Left forelimb (tissue), 1 donor: Measurements from ENCODE around the gene ERO1B.
"Not testable (repeated sequence)": the region's sequence is repeated elsewhere in the genome, so short reads cannot be mapped to it uniquely, and the experiment has no call there.

Experiments used
- DNase-seq: peaks from one replicate; pipeline ENCODE4 v3.0.0-alpha.2; 2018; ENCODE audit warnings: low spot score

Gene ERO1B, protein sequence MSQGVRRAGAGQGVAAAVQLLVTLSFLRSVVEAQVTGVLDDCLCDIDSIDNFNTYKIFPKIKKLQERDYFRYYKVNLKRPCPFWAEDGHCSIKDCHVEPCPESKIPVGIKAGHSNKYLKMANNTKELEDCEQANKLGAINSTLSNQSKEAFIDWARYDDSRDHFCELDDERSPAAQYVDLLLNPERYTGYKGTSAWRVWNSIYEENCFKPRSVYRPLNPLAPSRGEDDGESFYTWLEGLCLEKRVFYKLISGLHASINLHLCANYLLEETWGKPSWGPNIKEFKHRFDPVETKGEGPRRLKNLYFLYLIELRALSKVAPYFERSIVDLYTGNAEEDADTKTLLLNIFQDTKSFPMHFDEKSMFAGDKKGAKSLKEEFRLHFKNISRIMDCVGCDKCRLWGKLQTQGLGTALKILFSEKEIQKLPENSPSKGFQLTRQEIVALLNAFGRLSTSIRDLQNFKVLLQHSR

DNA sequence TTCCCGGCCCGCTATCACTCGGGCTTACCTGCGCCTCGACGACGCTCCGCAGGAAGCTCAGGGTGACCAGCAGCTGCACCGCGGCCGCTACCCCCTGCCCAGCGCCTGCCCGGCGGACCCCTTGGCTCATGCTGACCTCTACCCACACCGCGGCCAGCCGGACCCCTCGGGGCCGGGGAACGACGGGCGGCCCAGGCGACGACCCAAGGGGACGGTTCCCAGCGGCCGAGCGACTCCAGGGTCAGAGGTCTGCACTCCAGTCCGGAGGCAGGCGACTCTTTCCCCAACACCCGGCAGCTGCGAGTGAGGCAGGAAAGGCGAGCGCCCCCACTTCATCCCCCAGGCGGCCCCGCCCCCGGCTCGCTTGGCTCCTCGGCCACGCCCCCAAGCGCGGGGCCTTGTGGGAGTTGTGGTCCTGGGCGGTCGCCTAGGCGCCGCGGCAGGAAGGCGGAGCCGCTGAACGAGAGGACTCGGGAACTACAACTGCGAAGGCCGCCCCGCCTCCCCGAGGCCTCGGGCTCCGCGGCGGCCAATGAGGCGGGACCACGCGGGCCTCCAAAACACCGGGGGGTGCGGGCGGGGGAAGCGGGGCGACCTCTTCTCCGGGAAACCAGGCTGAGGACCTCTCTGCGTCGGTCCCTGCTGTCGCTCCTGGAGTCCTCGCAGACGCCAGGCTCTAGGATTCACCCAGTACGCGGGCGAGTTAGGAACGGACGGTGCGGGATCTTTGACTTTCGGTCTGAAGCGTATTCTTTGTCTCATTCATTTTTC, at the start of gene ERO1B:
Gene ERO1B, minus strand, starts transcription at position 305 of the 771 bp plus-strand sequence. Its CDS starts 175 bp downstream, at position 130.
- peak; percentile 97 for DNase-seq

DNA sequence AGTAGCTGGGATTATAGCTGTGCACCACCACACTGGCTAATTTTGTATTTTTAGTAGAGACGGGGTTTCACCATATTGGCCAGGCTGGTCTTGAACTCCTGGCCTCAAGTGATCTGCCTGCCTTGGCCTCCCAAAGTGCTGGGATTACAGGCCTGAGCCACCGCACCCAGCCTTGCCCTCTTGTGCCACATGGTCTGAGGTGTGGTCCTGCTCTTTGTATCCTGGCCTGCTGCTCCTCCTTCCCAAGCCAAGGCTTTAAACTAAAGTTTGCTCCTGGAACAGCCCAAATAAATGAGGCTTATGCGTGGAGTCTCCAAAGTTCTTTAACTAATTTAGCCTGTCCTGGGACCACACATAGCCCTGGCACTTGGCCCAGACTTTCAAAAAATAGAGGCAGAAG, 49.7 kb upstream of the ERO1B start:
- not testable (repeated sequence) for DNase-seq

DNA sequence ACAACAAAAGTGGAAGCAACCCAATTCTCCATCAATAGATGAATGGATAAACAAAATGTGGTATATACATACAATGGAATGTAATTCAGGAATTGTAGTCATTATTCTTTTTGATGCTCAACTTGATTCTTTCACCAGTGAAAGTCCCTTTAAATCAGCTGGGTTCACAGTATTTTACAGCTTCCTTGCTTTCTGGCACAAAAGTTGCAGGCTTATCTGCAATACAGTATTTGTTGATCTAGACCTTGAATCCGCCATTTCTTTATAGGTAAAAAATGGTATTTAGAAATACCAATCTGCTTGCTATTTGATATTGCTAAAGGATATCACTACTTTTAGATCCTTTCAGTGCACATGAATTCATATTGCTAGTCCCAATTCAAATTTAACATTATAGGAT, 44.7 kb upstream of the ERO1B start:
- no peak for DNase-seq

DNA sequence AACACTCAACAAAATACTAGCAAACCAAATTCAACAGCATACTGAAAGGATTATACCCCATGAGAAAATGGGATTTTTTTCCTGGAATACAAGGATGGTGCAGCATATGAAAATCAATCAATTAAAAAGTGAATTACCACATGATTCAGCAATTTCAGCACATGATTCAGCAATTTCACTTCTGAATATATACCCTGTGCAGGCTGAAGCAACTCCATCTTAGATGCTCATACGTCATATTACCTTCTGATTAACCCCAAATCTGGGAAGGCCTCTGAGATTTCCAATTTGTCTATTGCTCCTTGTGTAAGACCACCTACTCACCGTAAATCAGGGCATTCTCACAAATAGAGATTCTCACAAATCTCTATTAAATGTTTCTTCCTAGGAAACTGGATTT, 43.8 kb upstream of the ERO1B start:
- no peak for DNase-seq

DNA sequence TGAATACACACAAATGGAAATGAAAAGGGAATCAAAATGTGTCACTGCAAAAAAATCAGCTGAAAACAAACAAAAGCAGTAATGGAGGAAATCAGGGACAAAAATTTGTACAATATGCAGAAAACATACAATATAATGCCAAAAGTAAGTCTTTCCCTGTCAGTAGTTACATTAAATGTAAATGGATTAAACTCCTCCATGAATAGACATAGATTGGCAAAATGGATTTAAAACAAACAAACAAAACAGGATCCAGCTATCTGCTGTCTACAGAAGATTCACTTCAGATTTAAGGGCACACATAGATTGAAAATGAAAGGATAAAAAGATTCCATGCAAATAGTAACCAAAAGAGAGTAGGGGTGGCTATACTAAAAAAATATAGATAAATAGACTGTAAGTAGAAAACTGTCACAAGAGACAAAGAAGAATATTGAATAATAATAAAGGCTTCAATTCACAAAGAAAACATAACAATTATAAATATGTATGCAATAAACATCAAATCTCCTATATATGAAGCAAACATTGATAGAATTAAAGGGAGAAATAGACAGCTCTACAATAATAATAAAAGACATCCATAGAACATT, 42.2 kb upstream of the ERO1B start:
- no peak for DNase-seq

DNA sequence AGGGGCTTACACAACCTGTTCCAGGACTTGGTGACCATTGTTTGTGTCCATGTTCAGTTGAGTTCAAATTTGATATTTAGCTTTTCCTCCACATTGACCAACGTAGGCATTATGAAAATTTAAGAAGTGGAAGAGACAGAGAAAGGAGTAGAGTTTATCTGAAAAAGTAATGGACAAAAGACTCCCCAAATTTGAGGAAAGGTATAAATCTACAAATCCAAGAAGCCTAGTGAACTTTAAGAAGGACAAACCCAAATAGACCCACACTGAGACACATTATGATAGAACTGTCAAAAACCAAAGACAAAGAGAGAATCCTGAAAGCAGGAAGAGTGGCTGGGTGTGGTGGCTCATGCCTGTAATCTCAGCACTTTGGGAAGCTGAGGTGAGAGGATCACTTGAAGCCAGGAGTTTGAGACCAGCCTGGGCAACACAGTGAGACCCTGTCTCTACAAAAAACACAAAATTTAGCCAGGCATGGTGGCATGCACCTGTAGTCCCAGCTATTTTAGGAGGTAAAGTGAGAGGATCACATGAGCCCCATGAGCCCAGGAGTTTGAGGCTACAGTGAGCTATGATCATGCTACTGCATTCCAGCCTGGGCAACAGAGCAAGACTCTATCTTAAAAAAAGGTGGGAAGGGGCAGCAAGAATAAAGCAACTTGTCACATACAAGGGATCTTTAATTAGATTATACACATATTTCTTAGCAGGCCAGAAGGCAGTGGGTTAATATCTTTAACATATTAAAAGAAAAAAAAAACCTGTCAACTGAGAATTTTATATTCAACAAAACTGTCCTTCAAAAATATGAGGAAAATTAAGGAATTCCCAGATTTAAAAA, 41.0 kb upstream of the ERO1B start:
- no peak for DNase-seq

DNA sequence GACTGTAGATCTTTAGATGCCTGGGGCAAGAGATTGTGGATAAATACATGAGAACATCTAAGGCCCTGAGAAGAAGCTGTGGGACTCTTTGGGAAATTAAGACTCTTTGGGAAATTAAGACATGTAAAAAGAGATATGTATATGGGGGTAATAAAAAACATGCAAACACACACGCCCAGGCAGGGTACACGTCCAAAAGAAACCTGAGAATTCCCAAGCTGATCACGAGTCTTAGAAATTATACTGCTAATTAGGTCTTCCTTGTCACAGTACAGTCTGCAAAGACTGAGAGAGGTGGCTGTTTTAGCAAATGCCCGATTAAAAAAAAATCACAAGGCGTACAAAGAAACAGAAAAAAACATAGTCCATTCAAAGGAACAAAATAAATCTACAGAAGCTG, 39.3 kb upstream of the ERO1B start:
- no peak for DNase-seq

DNA sequence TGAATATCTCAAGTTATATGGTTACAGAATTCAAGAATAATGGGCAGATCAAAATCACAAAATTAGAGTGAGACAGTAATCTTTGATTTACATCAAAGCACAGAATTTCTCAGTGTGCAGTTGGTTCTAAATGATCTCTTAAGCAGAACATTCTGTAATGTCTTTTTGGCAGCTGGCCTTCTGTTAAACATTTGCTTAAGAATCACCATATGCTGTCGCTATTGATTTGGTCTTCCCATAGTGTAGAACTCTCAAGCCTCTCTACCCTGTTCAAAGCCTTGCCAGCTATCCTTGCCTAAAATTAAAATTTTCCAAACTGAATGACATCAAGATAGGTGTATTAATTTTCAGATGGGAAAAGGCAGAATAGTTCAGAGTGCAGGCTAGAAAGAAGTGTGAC, 38.9 kb upstream of the ERO1B start:
- no peak for DNase-seq

DNA sequence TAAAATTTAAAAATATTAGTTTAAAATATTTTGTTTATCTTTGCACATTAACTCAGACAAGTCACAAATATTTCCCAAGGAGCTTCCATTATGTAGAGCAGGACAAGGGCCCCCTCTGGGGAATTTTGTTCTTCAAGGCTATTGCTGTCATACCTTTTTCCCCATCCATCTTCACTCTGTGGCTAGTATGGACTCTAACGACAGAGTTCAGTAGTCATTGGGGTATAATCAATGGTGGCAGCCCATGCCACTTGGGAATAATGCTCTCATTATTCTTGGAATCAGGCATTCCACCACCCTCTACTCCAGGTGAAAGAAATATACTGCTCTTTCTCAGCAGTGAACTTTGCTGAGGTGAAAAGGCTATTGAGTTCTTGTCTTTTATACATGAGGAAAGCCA, 38.5 kb upstream of the ERO1B start:
- no peak for DNase-seq

DNA sequence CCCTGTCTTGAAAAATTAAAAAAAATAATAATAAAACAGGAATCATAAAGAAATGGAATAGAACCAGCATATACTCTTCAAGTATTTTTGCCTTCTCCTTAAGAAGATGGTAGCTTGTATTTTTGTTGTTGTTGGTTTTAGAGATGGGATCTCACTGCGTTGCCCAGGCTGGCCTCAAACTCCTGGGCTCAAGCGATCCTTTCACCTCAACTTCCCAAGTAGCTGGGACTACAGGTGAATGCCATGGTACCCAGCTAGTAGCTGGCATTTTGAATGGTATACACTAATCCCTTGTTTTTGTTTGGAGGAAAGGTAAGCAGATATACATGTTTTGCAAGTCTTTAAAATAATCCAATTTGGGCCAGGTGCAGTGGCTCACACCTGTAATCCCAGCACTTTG, 34.7 kb upstream of the ERO1B start:
- DNase-seq: no peak

DNA sequence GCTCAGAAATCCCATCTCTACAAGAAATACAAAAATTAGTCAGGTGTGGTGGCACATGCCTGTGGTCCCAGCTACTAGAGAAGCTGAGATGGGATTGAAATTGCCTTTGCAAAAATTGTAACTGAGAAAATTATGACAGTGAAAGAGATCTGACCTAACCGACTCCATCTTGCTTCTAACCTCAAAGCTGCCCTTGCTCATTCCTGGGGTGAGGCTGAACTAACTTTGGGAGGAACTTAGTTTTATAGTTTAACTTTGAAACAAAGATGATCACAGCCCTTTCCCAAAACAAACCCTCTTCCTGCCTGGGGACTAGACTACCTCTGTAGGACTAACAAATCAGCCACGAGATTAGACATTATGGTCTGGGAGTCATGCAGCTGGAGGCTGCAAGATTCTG, 33.8 kb upstream of the ERO1B start:
- no peak for DNase-seq

DNA sequence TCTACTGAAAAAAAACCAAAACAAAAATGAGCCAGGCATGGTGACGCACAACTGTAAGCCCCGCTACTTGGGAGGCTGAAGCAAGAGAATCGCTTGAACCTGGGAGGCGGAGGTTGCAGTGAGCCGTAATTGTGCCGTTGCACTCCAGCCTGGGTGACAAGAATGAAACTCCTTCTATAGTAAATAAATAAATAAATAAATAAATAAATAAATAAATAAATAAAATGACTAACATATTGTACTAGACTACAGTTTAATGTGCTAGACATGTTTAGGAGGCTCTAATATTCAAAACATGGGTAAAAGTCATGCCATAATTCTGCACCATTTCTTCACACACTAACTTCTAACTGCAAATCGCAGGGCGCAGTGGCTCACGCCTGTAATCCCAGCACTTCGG, 33.3 kb upstream of the ERO1B start:
- DNase-seq: no peak

DNA sequence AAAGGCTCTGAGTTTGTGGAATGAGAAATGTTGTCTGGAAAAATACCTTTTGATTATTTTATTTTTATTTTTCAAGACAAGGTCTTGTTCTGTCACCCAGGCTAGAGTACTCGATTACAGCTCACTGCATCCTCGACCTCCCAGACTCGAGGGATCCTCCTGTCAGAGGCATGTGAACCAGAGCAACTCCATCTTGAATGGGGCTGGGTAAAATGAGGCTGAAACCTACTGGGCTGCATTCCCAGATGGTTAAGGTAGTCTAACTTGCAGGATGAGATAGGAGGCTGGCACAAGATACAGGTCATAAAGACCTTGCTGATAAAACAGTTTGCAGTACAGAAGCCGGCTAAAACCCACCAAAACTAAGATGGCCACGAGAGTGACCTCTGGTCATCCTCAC, 32.3 kb upstream of the ERO1B start:
- not testable (repeated sequence) for DNase-seq

DNA sequence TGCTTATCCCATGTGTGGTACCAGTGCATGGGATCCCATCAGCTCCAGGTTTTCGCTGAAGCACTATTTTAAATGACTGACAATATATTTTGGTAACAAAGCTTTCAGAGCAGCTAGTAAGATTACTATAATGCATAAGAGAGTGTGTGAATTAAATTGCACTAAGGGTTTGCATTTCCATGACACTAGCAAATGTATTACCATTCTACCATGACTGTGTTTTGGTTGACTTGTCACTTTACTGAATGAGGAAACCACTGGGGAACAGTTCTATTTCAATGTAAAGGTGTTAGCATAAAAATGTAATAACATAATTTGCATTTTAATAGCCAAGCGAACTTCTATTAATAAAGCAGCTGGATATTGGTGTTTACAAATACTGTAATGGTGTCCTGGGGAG, 31.7 kb upstream of the ERO1B start:
- no peak for DNase-seq

DNA sequence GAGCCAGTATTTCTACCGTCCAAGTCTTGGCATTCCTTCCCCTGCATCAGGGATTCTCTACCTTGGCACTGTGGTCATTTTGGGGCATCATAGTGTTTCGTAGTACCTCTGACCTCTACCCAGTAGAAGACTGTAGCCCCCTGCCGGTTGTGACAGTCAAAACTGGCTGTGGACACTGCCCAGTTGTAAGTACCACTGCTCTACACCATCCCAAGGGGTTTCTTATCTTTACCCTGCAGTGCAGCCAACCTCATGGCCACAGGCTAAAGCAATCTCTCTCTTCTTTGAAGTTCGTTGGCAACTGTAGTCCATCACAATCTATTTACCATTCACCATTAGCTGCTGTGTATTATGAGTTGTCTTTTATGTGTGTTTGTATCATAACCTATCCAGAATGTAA, 29.3 kb upstream of the ERO1B start:
- no peak for DNase-seq

DNA sequence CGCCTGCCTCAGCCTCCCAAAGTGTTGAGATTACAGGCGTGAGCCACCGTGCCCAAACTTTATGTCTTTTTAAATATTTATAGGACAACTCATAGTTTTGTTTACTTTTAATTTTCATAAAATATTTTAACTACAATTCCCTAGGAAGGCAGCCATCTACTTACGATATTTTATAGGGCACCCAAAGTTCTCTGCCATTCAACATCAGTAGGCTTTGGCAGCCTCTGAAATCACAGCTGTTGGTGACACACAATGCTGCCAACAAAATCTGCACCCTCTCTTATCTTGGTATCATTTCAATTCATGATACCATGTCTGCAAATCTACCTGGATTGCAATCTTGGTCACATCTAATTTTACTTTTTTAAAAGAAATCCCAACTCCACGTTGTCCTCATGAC, 27.1 kb upstream of the ERO1B start:
- no peak for DNase-seq

DNA sequence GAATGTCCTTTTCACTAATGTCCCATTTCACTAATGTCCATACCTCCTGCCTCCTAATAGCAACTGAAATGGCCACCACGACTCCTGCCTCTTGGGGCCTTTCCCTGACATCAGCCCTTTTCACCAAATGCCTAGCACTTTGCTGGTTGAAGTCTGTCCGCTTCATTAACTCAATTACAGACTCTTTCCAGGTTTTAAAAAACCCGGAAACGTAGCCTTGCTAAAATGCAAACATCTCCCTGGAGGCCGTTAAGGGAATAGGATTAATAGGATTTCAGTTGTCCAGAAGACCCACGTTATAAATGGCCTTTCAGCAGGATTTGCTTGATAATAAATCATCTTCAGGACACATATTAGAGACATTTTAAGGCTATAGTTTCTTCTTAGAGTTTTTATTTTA, 25.7 kb upstream of the ERO1B start:
- DNase-seq: no peak

DNA sequence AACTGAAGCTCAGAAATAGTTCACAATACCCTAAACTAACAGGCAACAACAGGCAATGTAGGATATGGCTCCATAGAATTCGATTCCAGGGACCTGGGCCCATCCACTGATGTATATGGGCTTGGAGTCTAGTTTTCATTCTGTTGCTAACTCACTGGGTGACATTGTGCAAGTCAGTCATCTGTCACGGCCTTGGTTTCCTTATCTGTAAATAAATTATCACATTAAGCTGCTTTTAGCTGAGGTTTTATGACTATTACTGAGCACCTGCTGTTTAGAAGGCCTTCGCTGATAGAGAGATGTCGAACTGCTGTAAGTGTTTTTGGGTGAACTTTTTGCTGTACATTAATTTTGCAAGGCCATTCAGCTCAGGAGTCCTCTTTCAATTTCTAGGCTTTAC, 22.9 kb upstream of the ERO1B start:
- DNase-seq: no peak

DNA sequence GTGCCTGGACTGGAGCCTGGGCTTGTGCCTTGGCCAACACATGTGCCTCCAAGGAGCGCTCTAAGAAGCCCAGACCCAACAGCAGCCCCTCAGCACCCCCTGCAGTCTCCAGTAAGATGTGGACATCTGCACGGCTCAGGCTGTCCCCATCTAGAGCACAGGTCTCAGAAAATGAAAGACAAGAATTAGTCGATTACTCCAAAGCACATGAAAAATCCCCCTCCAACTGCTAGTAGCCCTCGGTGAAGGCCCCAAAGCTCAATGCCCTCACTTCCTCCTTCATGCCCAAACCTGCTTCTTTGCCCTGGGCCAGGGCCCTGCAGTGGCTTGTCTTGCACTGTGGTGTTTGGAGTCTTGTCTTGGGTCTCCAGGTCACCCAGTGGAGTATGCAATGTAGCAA, 21.9 kb upstream of the ERO1B start:
- no peak for DNase-seq

DNA sequence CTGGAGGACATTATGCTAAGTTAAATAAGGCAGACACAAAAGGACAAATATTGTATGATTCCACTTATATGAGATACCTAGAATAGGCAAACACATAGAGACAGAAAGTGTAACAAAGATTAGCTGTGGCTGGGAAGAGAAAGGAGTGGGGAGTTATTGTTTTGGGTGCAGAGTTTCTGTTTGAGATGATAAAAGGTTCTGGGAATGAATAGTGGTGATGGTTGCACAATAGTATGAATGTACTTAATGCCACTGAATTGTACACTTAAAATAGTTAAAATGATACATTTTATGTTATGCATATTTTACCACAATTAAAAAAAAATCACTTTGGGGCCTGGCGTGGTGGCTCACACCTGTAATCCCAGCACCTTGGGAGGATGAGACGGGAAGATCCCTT, 21.2 kb upstream of the ERO1B start:
- DNase-seq: no peak

DNA sequence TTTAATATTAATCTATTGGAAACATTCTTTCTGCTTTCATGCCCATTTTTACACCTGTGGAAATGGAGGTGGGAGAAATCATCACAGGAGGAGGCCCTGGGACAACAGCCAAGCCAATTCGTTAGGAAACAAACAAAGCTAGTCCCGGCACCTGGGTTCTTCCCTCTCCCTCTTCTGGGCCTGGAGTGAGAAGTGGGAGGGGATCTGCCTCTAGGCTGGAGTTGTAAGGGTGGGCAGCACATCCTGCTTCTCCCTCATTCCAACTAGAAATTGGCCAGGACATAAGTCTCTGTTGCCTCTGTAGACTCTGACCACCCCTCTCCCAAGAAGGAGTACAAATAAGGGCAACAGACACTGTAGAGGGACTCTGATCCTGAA, 20.2 kb upstream of the ERO1B start:
- DNase-seq: no peak
